Body of pancreas (tissue), 4 donors: ENCODE data around the gene NTSR2.

Source experiments
- CTCF ChIP-seq, 7 experiments: fragments of 450-650 bp in 4 of 7; fragments of 200-600 bp in 3 of 7; sonication (generic) in 3 of 7; IDR thresholded peaks; one replicate each; pipeline ENCODE4 v1.5.1; 2016 to 2019; ENCODE audit warnings: antibody characterized with exemption in 7 of 7
- POLR2A ChIP-seq, 3 donors: fragments of 450-650 bp; IDR thresholded peaks; one replicate each; pipeline ENCODE4 v1.6.1; 2016; ENCODE audit warnings: antibody characterized with exemption in 3 of 3, mild to moderate bottlenecking in 2 of 3

GRCh38 chr2:11637546-11637945, 32.4 kb downstream of the NTSR2 start:
- TF ChIP-seq CTCF (IDR thresholded peaks at IDR 0.05) (no peak), POLR2A (IDR thresholded peaks at IDR 0.05) (no peak)
